Esophagus muscularis mucosa (tissue), 4 donors: ENCODE results near the gene SERTM2. TPM values are rescaled to one million over a fixed set of nuclear protein-coding genes. Genes with fewer than 3 reads are reported as not detected.
"Not testable (repeated sequence)": the region's sequence is repeated elsewhere in the genome, so short reads cannot be mapped to it uniquely, and the experiment has no call there.

Experiments
- DNase-seq: peaks from one replicate; pipeline ENCODE4 v3.0.0-alpha.2; 2017; ENCODE audit errors: extremely low spot score
- H3K27ac ChIP-seq, 4 donors: fragments of 200-600 bp; sonication (generic); replicated peaks in 1 of 4; 1 replicate in 3 of 4; 2 replicates in 1 of 4; pipeline ENCODE4 v1.5.1; 2016 to 2019; ENCODE audit warnings: mild to moderate bottlenecking in 1 of 4
- H3K27me3 ChIP-seq, 4 donors: fragments of 200-600 bp; sonication (generic); one replicate each; pipeline versions ENCODE4 v1.5.1 to v1.6.0; 2016 to 2019
- H3K36me3 ChIP-seq, 4 donors: fragments of 200-600 bp; sonication (generic); one replicate each; pipeline ENCODE4 v1.5.1; 2016 to 2019
- H3K4me1 ChIP-seq, 4 donors: fragments of 200-600 bp; sonication (generic); one replicate each; pipeline ENCODE4 v1.5.1; 2016 to 2019
- H3K4me3 ChIP-seq, 4 donors: fragments of 200-600 bp; sonication (generic); 1 replicate in 2 of 4; 2 replicates in 2 of 4; pipeline ENCODE4 v1.5.1; 2016 to 2019; ENCODE audit warnings: mild to moderate bottlenecking in 4 of 4, moderate library complexity in 1 of 4
- H3K9me3 ChIP-seq, 4 donors: fragments of 200-600 bp; sonication (generic); 1 replicate in 3 of 4; 2 replicates in 1 of 4; pipeline ENCODE4 v1.5.1; 2016 to 2019
- CTCF ChIP-seq, 3 experiments: fragments of 200-600 bp in 2 of 3; fragments of 450-650 bp in 1 of 3; sonication (generic) in 2 of 3; IDR thresholded peaks; one replicate each; pipeline ENCODE4 v1.5.1; 2017 to 2019; ENCODE audit warnings: antibody characterized with exemption in 3 of 3, mild to moderate bottlenecking in 2 of 3, moderate library complexity in 1 of 3
- EP300 ChIP-seq: sonication (generic); formaldehyde crosslinking; IDR thresholded peaks from one replicate; pipeline ENCODE4 v1.6.1; 2017; ENCODE audit warnings: antibody characterized with exemption
- POLR2A ChIP-seq: fragments of 450-650 bp; IDR thresholded peaks from one replicate; pipeline ENCODE4 v1.6.1; 2017; ENCODE audit warnings: antibody characterized with exemption, moderate library complexity, mild to moderate bottlenecking, low read depth
- POLR2AphosphoS5 ChIP-seq, 2 donors: sonication (generic); formaldehyde crosslinking; IDR thresholded peaks; one replicate each; pipeline ENCODE4 v1.6.1; 2017; ENCODE audit warnings: antibody characterized with exemption in 2 of 2
- WGBS: methylation state at CpG from one replicate; pipeline ENCODE4 v1.1.5; 2018; 5-methylcytosine and 5-hydroxymethylcytosine counted together
- intact Hi-C: fragments of 100-400 bp; cut with DNase I; formaldehyde crosslinking; loops from one replicate; pipeline ENCODE4 v1.15.1; 2023
- total RNA-seq, 4 donors: library from RNA; depleted of rRNA; stranded (reverse); fragments of >200 nt; gene quantifications; one replicate each; pipeline versions ENCODE4 v1.1.0 to v1.2.1, GENCODE V29; 2016

SERTM2 gene
- total RNA-seq, 4 donors from 2014 or later, result not detected

- H3K27me3 ChIP-seq, result no peaks in the 10 kb centered on the region
- H3K36me3 ChIP-seq, result no peaks in the 10 kb centered on the region
- no peak overlapping the region for H3K4me3 ChIP-seq
- TF ChIP-seq POLR2AphosphoS5 (IDR thresholded peaks at IDR 0.05), result no peak
- no peak for TF ChIP-seq CTCF (IDR thresholded peaks at IDR 0.05)
- no peak for TF ChIP-seq EP300
- no peak for TF ChIP-seq POLR2A
- no peak overlapping the region for H3K27ac ChIP-seq
- H3K4me1 ChIP-seq, result no peaks in the 10 kb centered on the region
- WGBS, result 64% methylated on average over 3 of the region's 3 CpGs
- no peak for DNase-seq
- H3K9me3 ChIP-seq, result no peaks in the 10 kb centered on the region
- intact Hi-C loops, result no loop called here
These were observed 31.8 kb downstream of the SERTM2 start for GRCh38 chrX:111543212-111543741.

DNA sequence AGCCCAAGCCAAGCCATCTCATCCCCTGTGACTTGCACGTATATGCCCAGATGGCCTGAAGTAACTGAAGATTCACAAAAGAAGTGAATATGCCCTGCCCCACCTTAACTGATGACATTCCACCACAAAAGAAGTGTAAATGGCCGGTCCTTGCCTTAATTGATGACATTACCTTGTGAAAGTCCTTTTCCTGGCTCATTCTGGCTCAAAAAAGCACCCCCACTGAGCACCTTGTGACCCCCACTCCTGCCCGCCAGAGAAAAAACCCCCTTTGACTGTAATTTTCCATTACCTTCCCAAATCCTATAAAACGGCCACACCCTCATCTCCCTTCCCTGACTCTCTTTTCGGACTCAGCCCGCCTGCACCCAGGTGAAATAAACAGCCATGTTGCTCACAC lies 37.8 kb downstream of the SERTM2 start:
- 57% methylated on average over 6 of the region's 6 CpGs for WGBS
- intact Hi-C loops, H3K27ac ChIP-seq, H3K36me3 ChIP-seq, DNase-seq, H3K4me3 ChIP-seq, H3K27me3 ChIP-seq, H3K9me3 ChIP-seq, H3K4me1 ChIP-seq: not testable (repeated sequence)

DNA sequence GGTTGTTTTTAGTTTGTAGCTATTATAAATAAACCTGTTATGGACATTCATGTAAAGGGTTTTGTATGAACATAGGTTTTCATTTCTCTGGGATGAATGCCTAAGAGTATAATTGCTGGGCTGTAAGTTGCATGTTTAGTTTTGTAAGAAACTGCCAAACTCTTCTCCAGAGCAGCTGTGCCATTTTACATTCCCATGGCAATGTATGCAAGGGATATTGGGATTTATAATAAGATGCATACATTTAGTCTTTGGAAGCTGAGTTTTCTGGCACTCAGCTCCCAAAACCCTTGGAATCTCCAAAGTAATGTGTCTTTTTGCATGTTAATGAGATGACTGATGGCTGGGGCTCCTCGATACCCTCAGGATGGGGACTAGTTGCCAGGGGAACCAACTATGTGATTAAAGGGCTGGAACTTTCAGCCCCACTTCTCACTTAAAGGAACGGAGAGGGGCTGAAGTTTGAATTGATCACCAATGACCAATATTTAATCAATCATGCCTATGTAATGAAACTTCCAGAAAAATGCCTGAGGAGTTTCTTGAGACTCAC lies 44.0 kb downstream of the SERTM2 start:
- H3K27ac ChIP-seq, result no peak overlapping the region
- no peaks in the 10 kb centered on the region for H3K27me3 ChIP-seq
- no peak for TF ChIP-seq POLR2AphosphoS5 (IDR thresholded peaks at IDR 0.05)
- TF ChIP-seq EP300, result no peak
- TF ChIP-seq CTCF (IDR thresholded peaks at IDR 0.05), result no peak
- TF ChIP-seq POLR2A, result no peak
- 28% methylated on average over 2 of the region's 2 CpGs for WGBS
- intact Hi-C loops, result no loop called here
- H3K4me3 ChIP-seq, result no peak overlapping the region
- H3K36me3 ChIP-seq, result no peaks in the 10 kb centered on the region
- DNase-seq, result no peak
- no peaks in the 10 kb centered on the region for H3K4me1 ChIP-seq
- H3K9me3 ChIP-seq, result no peaks in the 10 kb centered on the region

GRCh38 chrX:111560801-111561200 lies 49.4 kb downstream of the SERTM2 start:
- intact Hi-C loops, result no loop called here
- no peak for DNase-seq
- WGBS, result 74% methylated on average over 3 of the region's 3 CpGs

DNA sequence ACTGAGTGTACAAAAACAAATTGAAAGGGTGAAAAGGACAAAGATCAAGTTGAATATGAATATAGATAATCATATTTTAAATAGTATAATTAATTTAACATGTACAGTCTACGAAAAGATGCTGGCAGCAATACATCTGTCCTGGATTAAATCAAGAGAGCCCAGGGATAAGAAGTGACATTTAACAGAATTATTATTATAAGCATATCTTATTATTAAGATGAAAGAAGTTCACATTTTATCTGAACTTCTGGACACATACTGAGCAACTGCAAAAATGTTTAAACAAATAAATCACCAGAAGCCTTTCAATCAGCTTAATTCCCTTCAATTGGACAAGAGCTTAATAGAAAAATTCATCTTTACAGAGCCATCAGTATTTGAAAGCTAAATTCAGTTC lies 50.4 kb downstream of the SERTM2 start:
- no peak for TF ChIP-seq POLR2AphosphoS5 (IDR thresholded peaks at IDR 0.05)
- TF ChIP-seq CTCF (IDR thresholded peaks at IDR 0.05), result no peak
- no peak for TF ChIP-seq EP300
- no peak for TF ChIP-seq POLR2A
- Histone ChIP-seq H3K9me3 (no peaks in the 10 kb centered on the region), H3K36me3 (no peaks in the 10 kb centered on the region), H3K4me1 (no peaks in the 10 kb centered on the region), H3K27me3 (no peaks in the 10 kb centered on the region), H3K4me3 (no peak overlapping the region), H3K27ac (no peak overlapping the region)
- intact Hi-C loops, result no loop called here
- 40% methylated on average over 1 of the region's 1 CpG for WGBS
- no peak for DNase-seq

More at GRCh38 chrX:111560801-111561200, 49.4 kb downstream of the SERTM2 start:
- Histone ChIP-seq H3K9me3 (no peaks in the 10 kb centered on the region), H3K27me3 (no peaks in the 10 kb centered on the region), H3K4me3 (no peak overlapping the region), H3K27ac (no peak overlapping the region), H3K36me3 (no peaks in the 10 kb centered on the region), H3K4me1 (no peaks in the 10 kb centered on the region)
- no peak for TF ChIP-seq EP300
- TF ChIP-seq POLR2AphosphoS5 (IDR thresholded peaks at IDR 0.05), result no peak
- no peak for TF ChIP-seq CTCF (IDR thresholded peaks at IDR 0.05)
- TF ChIP-seq POLR2A, result no peak
